GM12875 (cell line): ENCODE measurements around the gene C20orf204.
"Not testable (repeated sequence)": the region's sequence is repeated elsewhere in the genome, so short reads cannot be mapped to it uniquely, and the experiment has no call there.

ENCODE experiments used
- H3K4me3 ChIP-seq: one replicate; pipeline ENCODE4 v1.5.1; 2011; ENCODE audit warnings: low read depth, low read length, control low read depth
- CTCF ChIP-seq: IDR thresholded peaks from 2 replicates; pipeline ENCODE4 v1.5.1; 2011; ENCODE audit warnings: low read depth, mild to moderate bottlenecking, control low read depth, inconsistent platforms, low read length, moderate library complexity, borderline replicate concordance; ENCODE audit not compliant: insufficient read depth

Gene C20orf204

DNA sequence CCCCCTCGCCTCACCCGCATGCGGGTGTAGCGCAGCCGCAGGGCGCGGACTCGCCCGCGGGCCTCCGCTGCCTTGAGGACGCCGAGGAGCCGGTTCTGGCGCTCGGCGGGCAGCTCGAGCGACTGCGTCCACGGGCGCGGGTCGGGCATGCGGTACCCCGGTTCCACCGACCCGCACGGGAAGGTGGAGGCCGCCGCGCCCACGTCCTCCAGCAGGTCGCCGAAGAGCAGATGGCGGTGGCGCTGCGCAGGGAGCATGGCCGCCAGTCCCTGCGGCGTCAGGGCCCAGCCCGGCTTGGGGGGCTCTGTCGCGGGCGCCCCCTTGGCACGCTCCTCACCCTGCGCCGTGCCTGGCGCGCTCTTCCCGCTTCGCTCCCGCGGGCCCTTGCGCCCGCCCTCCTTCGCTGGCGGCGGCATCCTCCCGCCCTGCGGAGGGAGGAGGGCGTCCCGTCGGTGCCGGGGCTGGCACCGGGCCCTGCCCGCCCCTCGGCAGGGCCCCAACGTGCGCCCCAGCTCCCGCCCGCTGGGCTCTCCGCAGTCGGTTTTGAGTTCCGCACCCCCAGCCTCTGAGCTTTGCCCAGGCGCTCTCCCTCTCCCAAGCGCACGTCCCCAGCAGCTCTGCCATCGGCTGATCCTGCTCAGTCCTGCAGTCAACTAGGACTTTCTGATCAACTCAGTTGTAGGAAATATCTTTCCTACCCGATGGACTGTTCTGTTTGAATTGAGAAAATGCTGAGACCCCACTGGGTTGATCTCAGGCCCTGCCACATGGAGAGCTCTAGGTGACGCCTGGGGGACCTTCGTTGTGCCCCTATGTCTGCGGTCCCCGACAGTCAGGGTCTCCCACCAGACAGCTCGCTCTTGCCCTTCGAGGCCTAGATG is 48.1 kb downstream of the C20orf204 start, which contains the start of gene LKAAEAR1:
LKAAEAR1 (minus strand) TSS at position 595 of the 881 bp plus-strand sequence; CDS start at position 416, 179 bp downstream.
- no peak within 1 kb of the TSS for H3K4me3 ChIP-seq
- TF ChIP-seq CTCF: no peak

- H3K4me3 ChIP-seq: no peak overlapping the region
- TF ChIP-seq CTCF: no peak
These were observed 48.7 kb downstream of the C20orf204 start for GRCh38 chr20:64084685-64085152.

DNA sequence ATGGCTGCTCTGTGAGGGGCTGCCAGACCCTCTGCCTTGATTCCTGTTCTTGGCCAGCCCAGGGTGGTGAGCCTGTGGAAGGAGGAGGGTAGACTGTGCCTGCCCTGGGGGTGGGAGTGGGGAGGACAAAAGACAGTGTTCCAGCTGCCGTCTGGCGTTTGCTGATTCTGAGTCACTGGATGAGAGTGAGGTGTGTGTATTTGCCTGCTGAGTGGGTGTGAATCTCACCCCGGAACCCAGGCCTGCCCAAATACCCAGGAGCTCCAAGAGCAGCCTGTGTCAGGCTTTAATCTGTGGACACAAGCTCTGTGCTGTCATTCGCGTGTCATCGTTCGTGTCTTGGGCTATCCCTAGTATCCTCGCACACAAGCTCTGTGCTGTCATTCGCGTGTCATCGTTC is 50.8 kb downstream of the C20orf204 start:
- H3K4me3 ChIP-seq: no peak overlapping the region
- no peak for TF ChIP-seq CTCF

- H3K4me3 ChIP-seq: not testable (repeated sequence)
These were observed 51.3 kb downstream of the C20orf204 start for GRCh38 chr20:64087226-64087825.

- not testable (repeated sequence) for H3K4me3 ChIP-seq
These were observed 52.6 kb downstream of the C20orf204 start for GRCh38 chr20:64088586-64088985.
